Embryonic facial prominence (tissue), 1 donor: ENCODE results near the gene RPL32.
"Not testable (repeated sequence)": the region's sequence is repeated elsewhere in the genome, so short reads cannot be mapped to it uniquely, and the experiment has no call there.

ENCODE experiments used
- DNase-seq: peaks from one replicate; pipeline ENCODE4 v3.0.0-alpha.2; 2016; ENCODE audit errors: extremely low spot score

The RPL32 gene

GRCh38 chr3:12868039-12869034 is 27.0 kb upstream of the RPL32 start:
- peak; percentile 39 for DNase-seq

DNA sequence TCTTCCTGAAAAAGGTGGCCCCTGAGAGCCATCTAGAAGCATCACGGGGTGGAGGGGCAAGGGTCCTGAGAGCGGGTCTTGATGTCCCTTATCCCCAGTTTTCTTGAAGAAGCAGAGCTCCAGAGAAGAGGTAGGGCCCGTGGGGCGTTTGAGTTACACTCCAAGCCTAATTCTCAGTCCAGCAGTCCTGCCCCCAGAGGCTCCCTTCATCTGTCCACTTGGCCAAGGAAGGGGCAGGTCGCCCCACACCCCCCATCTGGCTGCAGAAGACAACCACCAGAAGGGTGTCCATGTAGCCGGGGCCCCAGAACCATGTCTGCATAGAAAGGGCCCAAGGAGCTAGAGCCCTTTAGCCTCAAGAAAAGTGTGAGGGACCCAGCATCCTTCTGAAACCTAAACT is 25.5 kb upstream of the RPL32 start:
- no peak for DNase-seq

- DNase-seq, result no peak
These were observed 23.9 kb upstream of the RPL32 start for GRCh38 chr3:12865271-12865670.

GRCh38 chr3:12862387-12862786 is 21.0 kb upstream of the RPL32 start:
- no peak for DNase-seq

DNA sequence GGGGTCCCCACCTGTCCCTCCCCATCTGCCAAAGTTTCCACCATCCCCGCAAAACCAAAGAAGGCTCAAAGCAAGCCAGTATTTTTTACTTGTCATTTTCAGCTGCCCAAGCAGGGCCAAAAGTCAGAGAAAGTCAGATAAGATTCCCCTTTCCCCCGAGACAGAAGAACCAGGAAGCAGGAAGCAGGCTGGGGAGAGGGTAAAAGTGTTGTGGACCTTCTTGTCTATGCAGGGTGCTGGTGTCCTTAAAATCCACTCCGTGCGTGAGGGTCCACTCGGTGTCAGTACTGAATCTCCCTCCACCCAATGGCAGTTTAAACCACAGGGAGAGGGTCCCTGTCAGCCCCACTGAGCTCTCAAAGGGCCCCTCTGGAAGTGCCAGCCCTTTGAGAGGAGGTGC is 20.2 kb upstream of the RPL32 start:
- DNase-seq, result no peak

DNA sequence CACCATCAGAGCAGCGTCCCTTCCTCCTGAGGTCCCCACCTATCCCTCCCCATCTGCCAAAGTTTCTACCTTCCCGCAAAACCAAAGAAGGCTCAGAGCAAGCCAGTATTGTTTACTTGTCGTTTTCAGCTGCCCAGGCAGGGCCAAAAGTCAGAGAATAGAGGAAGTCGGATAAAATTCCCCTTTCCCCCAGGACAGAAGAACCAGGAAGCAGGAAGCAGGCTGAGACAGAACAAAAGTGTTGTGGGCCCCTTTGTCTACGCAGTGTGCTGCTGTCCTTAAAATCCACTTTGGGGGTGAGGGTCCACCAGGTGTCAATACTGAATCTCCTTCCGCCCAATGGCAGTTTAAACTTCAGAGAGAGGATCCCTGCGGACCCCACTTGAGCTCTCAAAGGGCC is 18.5 kb upstream of the RPL32 start:
- no peak for DNase-seq

GRCh38 chr3:12856626-12857025 is 15.3 kb upstream of the RPL32 start:
- no peak for DNase-seq

DNA sequence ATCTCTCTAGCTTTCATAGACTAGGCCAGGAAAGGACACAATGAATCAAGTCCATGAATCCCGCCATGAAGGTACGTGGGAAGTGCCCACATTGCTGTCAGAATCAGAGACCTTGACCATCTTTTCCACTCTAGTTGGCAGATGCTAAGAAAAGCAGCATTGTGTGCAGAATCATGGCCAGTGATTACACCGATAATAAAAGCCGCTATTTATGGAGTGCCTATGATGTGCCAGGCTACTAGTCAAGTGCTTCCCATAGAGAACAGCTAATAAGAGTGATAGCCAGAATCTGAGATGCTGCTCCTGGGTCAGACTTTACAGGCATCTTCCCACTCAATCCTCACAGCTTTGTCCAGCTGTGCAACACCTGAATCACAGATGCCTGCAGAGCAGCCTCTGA is 13.2 kb upstream of the RPL32 start:
- no peak for DNase-seq

GRCh38 chr3:12853847-12854246 is 12.5 kb upstream of the RPL32 start:
- not testable (repeated sequence) for DNase-seq

DNA sequence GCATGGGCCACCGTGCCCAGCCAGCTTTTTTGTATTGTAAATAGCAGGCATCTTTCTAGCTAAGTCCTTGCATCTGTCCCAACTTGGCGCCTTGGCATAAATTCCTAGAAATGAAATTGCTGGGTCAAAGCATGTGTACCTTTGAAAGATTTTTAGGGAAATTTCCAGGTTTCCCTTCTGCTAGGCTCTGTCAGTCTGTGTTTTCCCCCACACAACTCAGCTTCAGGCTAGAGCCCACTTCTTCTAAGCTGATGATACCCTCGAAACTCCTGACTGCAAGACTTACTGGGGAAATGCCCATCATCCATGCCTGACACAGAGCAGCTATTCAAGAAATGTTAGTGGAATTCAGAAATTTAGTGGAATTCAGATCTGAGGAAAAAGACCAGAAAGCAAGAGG is 10.8 kb upstream of the RPL32 start:
- no peak for DNase-seq

GRCh38 chr3:12845811-12846210 is 4.4 kb upstream of the RPL32 start:
- DNase-seq, result no peak

GRCh38 chr3:12842469-12842868 is 1.1 kb upstream of the RPL32 start:
- no peak for DNase-seq

DNA sequence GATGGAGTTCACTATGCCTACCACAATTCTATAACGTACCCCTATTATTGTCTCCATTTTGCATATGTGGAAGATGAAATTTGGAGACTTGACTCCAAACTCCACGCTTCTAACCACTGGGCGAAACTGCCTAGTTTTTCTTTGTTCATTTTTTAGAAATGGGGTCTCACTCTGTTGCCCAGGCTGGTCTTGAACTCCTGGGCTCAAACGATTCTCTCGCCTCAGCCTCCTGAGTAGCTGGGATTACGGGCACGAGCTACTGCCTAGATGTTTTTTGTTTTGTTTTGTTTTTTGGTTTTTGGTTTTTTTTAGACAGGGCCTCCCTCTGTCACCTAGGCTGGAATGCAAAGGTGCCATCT is 584 bp upstream of the RPL32 start:
- no peak for DNase-seq

- DNase-seq, result no peak
These were observed 695 bp downstream of the RPL32 start for GRCh38 chr3:12840591-12841148.

- DNase-seq, result not testable (repeated sequence)
These were observed 1.2 kb downstream of the RPL32 start for GRCh38 chr3:12840148-12840547.

DNA sequence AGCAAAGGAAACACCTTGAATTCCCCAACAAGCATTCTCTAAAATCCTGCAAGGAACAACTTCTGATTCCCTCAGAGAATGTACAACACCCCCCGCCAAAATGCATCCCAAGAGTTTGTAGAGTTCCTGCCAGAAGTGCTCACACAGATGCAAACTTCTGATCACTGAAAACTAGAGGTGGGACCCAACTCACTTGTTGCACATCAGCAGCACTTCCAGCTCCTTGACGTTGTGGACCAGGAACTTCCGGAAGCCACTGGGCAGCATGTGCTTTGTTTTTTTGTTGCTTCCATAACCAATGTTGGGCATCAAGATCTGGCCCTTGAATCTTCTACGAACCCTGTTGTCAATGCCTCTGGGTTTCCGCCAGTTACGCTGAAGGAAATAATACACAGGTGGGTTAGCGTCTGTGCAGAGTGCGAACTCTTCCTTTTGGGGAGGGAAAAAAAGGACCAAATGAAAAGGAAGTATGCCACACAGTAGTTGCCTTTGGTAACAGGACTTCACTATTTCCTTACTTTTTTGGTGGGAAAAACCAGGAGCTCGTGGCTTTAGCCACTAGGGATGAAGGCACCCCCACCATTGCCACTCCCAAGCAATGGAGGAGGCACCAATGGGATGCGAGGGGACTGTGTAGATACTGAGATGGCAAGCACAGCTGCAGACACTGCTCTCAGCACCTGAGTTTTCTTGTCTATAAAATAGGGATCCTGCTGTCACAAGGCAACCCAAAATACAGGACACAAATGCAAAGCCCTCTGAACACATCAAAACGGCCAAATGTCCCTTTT is 2.0 kb downstream of the RPL32 start:
- DNase-seq, result no peak

GRCh38 chr3:12838179-12838965 is 3.0 kb downstream of the RPL32 start:
- DNase-seq, result no peak

DNA sequence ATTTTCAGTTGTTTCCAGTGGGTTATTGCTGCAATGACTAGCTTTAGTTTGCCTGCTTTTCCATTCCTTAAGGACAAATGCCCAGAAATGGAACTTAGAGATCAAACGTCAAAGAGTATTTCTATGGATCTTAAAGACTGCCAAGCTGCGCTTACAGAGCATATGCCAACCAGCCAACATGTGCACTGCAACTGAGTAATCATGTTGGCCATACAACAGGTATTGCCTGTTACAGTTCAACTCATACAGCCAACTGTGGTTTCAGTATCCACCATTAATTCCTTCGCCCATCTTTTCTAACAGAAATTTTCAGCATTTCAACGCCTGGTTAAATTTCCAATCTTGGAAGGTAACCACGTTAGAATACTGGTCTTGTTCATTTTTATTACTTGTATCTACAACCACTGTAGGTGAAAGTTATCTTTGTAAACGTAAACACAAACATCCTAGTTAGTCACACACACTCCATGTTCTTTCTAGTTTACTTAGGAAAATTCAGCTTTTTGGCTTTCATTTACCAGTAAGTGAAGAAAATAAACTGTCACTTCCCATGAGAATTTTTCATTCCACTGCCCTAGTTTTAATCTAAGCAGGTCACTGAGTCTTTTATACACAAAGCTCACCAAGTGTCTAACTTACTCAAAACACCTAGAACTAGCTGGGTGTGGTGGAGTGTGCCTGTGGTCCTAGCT is 3.9 kb downstream of the RPL32 start:
- no peak for DNase-seq

DNA sequence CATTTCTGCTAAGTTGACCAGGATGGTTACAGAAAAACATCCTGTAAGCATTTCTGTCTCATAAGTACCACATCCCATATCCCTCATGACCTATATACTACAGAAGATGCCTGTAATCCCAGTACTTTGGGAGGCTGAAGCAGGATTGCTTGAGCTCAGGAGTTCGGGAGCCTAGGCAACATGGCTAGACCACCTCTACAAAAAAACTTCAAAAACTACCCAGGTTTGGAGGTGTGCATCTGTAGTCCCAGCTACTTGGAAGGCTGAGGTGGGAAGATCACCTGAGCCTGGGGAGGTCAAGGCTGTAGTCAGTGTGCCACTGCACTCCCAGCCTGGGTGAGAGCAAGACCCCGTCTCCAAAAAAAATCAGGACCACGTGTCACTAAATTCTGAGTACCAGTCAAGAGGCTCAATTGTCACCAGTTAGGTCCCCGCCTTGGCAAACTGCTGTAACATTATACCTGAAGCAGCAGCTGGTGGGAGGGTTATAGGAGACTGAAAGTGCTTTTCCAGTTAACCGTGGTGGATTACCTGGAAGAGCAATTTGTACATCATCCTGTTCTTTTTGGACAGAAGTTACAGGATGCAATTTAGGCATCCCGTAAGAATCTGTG is 6.2 kb downstream of the RPL32 start:
- no peak for DNase-seq
